HG02884 (cell line): Measurements from ENCODE around the gene XPOT.
"Not testable (repeated sequence)": the region's sequence is repeated elsewhere in the genome, so short reads cannot be mapped to it uniquely, and the experiment has no call there.

Source experiments
- ATAC-seq: cut with Tn5 transposase; IDR thresholded peaks from one replicate; pipeline ENCODE4 v1.9.1; 2021; ENCODE audit warnings: mild to moderate bottlenecking, moderate library complexity; ENCODE audit not compliant: unreplicated experiment

Gene XPOT

GRCh38 chr12:64403707-64404469 is at the start of gene XPOT:
Gene XPOT, plus strand, starts transcription at chr12:64404392. Its CDS starts 5,644 bp downstream, at chr12:64410036.
- ATAC-seq = peak; percentile 93

- not testable (repeated sequence) for ATAC-seq
Observed at GRCh38 chr12:64356209-64356608, 48.0 kb upstream of the XPOT start.

- ATAC-seq = not testable (repeated sequence)
Observed at GRCh38 chr12:64361173-64361572, 43.0 kb upstream of the XPOT start.

DNA sequence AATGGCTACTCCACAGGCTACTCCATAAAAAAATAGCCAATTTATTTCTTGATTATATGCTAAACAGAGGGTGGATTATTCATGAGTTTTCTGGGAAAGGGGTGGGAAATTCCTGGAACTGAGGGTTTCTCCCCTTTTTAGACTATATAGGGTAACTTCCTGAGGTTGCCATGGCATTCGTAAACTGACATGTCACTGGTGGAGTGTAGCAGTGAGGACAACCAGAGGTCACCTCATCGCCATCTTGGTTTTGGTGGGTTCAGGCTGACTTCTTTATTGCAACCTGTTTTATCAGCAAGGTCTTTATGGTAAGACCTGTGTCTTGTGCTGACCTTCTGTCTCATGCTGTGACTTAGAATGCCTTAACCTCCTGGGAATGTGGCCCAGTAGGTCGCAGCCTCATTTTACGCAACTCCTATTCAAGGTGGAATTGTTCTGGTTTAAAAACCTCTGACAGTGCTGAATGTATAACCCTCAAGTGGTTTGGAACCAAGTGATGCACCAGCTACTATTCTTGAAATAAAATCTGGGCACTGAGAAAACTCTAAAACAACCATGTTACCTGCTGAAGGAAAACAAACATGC is 41.4 kb upstream of the XPOT start:
- no peak for ATAC-seq

DNA sequence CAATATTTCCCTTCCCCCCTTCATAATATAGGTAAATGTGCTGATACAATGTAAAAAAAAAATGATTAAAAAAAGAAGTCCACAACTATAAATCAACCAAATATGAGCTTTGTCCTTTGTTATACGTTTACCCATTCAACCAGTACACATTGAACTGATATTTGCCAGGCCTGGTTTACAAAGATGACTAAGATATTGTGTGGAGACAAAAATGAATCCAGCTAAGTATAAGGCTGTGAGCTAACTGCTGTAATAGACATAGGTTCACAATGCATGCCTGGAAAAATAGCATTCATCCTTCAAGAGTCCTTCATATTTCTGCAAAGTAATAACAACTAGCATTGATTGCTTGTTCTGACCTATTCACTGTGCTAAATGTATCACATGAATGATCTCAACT is 20.5 kb upstream of the XPOT start:
- ATAC-seq = no peak

GRCh38 chr12:64385019-64385418 is 19.2 kb upstream of the XPOT start:
- no peak for ATAC-seq

- ATAC-seq = no peak
Observed at GRCh38 chr12:64385468-64385867, 18.7 kb upstream of the XPOT start.

- ATAC-seq = no peak
Observed at GRCh38 chr12:64387197-64387816, 16.9 kb upstream of the XPOT start.

GRCh38 chr12:64389154-64389553 is 15.0 kb upstream of the XPOT start:
- ATAC-seq = no peak

DNA sequence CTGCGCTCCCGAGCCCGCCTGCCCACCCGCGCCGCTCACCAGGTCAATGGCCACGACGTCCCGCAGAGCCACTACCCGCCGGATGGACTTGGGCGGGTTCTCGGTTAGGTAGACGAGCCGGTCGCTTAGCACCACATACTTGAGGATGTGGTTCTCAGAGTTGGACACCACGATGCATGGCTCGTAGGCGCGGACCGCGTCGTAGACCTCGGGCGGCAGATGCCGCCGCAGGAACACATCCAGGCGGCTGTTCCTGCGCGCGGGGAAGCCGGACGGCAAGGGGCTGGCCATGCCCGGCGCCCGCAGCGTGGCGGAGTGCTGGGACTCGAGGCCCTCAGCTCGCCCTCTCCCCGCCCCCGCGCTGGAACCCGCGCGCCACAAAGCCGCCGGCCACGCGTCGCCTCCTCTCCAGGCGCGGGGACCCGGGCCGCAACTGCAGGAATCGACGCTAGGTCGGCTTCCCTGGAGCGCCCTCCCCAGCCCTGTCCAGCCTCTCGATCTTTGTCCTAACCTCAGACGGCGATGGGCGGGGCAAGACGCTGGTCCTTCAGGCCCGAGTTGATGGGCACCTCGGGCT is 13.8 kb upstream of the XPOT start, which contains the start of gene C12orf56:
C12orf56 (minus strand) TSS at position 484 of the 577 bp plus-strand sequence; CDS start at position 291, 193 bp downstream.
- ATAC-seq = no peak

DNA sequence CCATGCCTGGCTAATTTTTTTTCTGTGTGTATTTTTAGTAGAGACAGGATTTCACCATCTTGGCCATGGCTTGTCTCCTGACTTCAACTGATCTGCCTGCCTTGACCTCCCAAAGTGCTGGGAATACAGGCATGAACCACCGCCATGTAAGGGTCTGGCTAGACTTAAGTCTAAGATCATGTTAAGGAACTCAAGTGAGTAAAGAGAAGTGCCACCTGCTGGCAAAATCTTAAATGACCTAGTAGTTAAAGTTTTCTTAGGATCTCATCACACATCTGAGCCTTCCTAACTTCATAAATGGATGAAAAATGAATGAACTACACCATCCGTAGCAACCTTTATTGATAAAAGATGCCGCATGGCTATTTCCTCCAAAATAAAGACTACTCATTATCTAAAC is 12.0 kb upstream of the XPOT start:
- no peak for ATAC-seq

- no peak for ATAC-seq
Observed at GRCh38 chr12:64395739-64396138, 8.5 kb upstream of the XPOT start.

- no peak for ATAC-seq
Observed at GRCh38 chr12:64400041-64400440, 4.2 kb upstream of the XPOT start.

DNA sequence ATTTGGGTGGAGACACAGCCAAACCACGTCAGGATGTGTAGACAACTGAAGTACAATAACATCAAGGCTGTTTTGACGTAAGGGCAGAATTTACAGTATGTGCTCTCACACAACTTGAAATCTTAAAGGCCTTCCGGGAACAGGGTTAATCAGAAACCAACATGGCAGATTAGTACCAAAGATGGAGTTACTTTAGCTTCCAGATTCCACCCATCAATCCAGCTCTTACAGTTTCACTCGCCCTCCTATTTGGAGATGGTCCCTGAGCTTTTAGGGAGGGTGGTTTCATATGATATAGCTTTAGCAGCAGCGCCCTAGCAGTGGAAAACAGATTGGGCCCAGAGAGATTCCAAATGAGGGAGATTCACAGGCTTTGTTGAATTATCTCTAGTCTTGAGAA is 2.0 kb upstream of the XPOT start:
- no peak for ATAC-seq

- peak; percentile 45 for ATAC-seq
Observed at GRCh38 chr12:64404470-64405256, 471 bp downstream of the XPOT start.

GRCh38 chr12:64407342-64408223 is 3.4 kb downstream of the XPOT start:
- ATAC-seq = no peak

DNA sequence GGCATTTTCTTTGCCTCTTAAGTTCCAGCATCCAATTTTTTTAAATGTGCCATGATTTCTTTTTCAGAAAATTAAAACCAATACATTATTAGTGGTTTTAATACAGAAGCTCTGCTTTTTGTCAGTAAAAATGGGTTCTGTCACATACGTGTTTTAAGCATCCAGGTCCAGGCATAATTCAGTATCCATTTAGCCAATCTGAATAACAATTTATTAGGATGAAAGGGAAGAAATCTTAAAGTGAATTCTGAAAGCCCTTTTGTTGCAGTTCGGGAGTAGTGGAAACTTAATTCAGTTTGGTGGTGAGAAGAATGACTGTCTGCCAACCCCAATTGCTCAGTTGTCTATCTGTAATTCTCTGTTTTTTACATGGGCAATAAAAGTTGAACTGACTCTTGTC is 7.2 kb downstream of the XPOT start:
- ATAC-seq = no peak

DNA sequence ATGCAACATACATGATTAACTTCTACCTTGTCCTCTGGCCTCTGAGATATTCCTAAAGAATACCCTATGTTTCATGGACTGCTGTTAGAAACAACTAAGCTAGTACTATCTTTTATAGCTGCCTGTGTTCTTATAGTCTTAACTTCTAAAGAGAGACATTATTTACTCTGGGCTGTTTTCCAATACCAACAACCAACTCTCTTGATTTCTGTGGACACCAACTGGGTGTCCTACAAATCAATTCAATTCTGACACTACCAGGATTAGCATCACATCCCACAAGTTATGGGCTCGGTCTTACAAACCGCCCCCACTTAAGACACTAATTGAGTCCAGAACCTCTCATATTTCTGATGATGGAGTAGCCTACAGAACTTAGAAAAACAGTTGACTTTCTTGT is 8.3 kb downstream of the XPOT start:
- no peak for ATAC-seq

DNA sequence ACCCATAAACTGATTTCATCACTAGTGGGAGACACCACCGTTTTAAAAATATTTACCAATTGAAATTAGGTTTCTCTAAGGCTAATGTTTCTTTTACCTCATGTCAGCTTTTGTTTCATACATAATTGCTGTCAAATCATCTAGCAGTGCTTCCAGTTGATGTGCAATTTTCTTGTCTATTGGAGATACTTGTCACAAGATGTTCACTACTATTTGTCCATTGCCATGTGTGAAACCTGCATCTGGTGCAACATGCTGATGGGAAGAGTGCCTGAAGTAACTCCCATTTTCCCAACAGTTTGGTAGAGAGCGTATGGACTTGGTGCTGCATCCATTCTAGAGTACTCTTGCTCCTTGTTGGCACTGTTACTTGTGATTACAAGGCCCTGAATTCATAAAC is 9.7 kb downstream of the XPOT start:
- no peak for ATAC-seq

- no peak for ATAC-seq
Observed at GRCh38 chr12:64418209-64418608, 14.0 kb downstream of the XPOT start.
